B cell (primary cell): ENCODE data around the gene MMP23B. TPM values are rescaled to one million over a fixed set of nuclear protein-coding genes. Genes with fewer than 3 reads are reported as not detected.
A peak's percentile ranks its signal among the peaks of the same experiment; 100 is the strongest.

Experiments
- ATAC-seq: fragments of 200-7000 bp; cut with Tn5 transposase; one replicate; pipeline ENCODE4 v1.10.0; 2021; ENCODE audit warnings: low read depth, mild to moderate bottlenecking, moderate number of reproducible peaks, moderate library complexity
- CTCF ChIA-PET: fragments of 350-600 bp; sonication (Branson Sonifier 250); formaldehyde crosslinking; loops from one replicate; lab custom pipeline; 2021; ENCODE audit warnings: antibody characterized with exemption, inconsistent platforms; lab: Charles Lee
- POLR2A ChIA-PET: fragments of 350-600 bp; sonication (Branson Sonifier 250); formaldehyde crosslinking; loops from one replicate; lab custom pipeline; 2021; ENCODE audit warnings: antibody characterized with exemption; lab: Charles Lee
- DNase-seq: peaks from one replicate; pipeline ENCODE4 v3.0.0; 2013
- H2AFZ ChIP-seq: 2 replicates; pipeline ENCODE4 v1.6.1; 2012; ENCODE audit warnings: mild to moderate bottlenecking, low read depth, low read length; ENCODE audit not compliant: insufficient read depth, poor library complexity, severe bottlenecking
- H3K27ac ChIP-seq, 2 donors: 1 replicate in 1 of 2; 2 replicates in 1 of 2; pipeline ENCODE4 v1.5.1; 2012 to 2013; ENCODE audit warnings: low read length in 2 of 2, mild to moderate bottlenecking in 2 of 2, moderate library complexity in 1 of 2
- H3K27me3 ChIP-seq, 4 experiments: fragments of 200-600 bp in 1 of 4; sonication (generic) in 1 of 4; replicated peaks in 1 of 4; 1 replicate in 2 of 4; 2 replicates in 2 of 4; pipeline versions ENCODE4 v1.6.1 to v1.7.0; 2013 to 2016; ENCODE audit warnings: low read length in 3 of 4, mild to moderate bottlenecking in 2 of 4, mixed read lengths in 1 of 4, moderate library complexity in 1 of 4; ENCODE audit not compliant: insufficient read depth in 4 of 4, control insufficient read depth in 3 of 4; ENCODE audit errors: control extremely low read depth in 1 of 4
- H3K36me3 ChIP-seq, 2 experiments: replicated peaks in 1 of 2; 1 replicate in 1 of 2; 2 replicates in 1 of 2; pipeline versions ENCODE4 v1.6.1 to v1.7.1; 2013; ENCODE audit warnings: low read length in 1 of 2; ENCODE audit not compliant: insufficient read depth in 2 of 2, control insufficient read depth in 1 of 2; ENCODE audit errors: control extremely low read depth in 1 of 2, extremely low read depth in 1 of 2
- H3K4me1 ChIP-seq, 2 donors: fragments of 200-600 bp in 1 of 2; sonication (generic) in 1 of 2; 1 replicate in 1 of 2; 2 replicates in 1 of 2; pipeline versions ENCODE4 v1.5.1 to v1.6.1; 2013 to 2017; ENCODE audit warnings: low read length in 2 of 2; ENCODE audit not compliant: control insufficient read depth in 2 of 2, insufficient read depth in 2 of 2
- H3K4me2 ChIP-seq: replicated peaks from 2 replicates; pipeline ENCODE3; 2012; ENCODE audit warnings: mild to moderate bottlenecking, low read depth, low read length; ENCODE audit not compliant: poor library complexity, severe bottlenecking
- H3K4me3 ChIP-seq, 5 experiments: fragments of 200-600 bp in 1 of 5; sonication (generic) in 1 of 5; 1 replicate in 3 of 5; 2 replicates in 2 of 5; pipeline versions ENCODE4 v1.5.1 to v1.7.0; 2011 to 2016; ENCODE audit warnings: low read length in 4 of 5, mild to moderate bottlenecking in 4 of 5, low read depth in 2 of 5, control low read depth in 1 of 5, moderate library complexity in 1 of 5; ENCODE audit not compliant: insufficient read depth in 1 of 5; ENCODE audit errors: control extremely low read depth in 1 of 5, extremely low read depth in 1 of 5
- H3K79me2 ChIP-seq: fragments of 200-600 bp; sonication (generic); one replicate; pipeline ENCODE4 v1.6.0; 2016; ENCODE audit warnings: low read length; ENCODE audit not compliant: control insufficient read depth, insufficient read depth
- H3K9ac ChIP-seq: fragments of 200-600 bp; sonication (generic); 2 replicates; pipeline ENCODE4 v1.6.1; 2017; ENCODE audit warnings: mild to moderate bottlenecking, low read length, moderate library complexity
- H3K9me3 ChIP-seq, 3 donors: one replicate each; pipeline versions ENCODE4 v1.6.1 to v1.7.1; 2013; ENCODE audit warnings: low read length in 2 of 3; ENCODE audit not compliant: control insufficient read depth in 2 of 3, insufficient read depth in 1 of 3; ENCODE audit errors: control extremely low read depth in 1 of 3
- H4K20me1 ChIP-seq: 2 replicates; pipeline ENCODE4 v1.6.0; 2012; ENCODE audit warnings: mild to moderate bottlenecking, low read length; ENCODE audit not compliant: insufficient read depth, control insufficient read depth, poor library complexity, severe bottlenecking
- H3K27ac Mint-ChIP-seq: one replicate; pipeline ENCODE4 v1.8.0; 2021; ENCODE audit warnings: mixed read lengths
- H3K27me3 Mint-ChIP-seq: one replicate; pipeline ENCODE4 v1.8.0; 2021; ENCODE audit warnings: mixed read lengths
- H3K4me1 Mint-ChIP-seq: one replicate; pipeline ENCODE4 v1.8.0; 2021; ENCODE audit warnings: mixed read lengths
- H3K4me3 Mint-ChIP-seq: one replicate; pipeline ENCODE4 v1.8.0; 2021; ENCODE audit warnings: mixed read lengths
- H3K9me3 Mint-ChIP-seq: one replicate; pipeline ENCODE4 v1.8.0; 2022; ENCODE audit warnings: mixed read lengths; ENCODE audit not compliant: insufficient read depth
- EZH2 ChIP-seq: IDR thresholded peaks from 2 replicates; pipeline ENCODE4 v1.6.1; 2012; ENCODE audit warnings: borderline replicate concordance, low read depth, mild to moderate bottlenecking, moderate library complexity, low read length; ENCODE audit not compliant: insufficient read depth, poor library complexity, severe bottlenecking
- WGBS: methylation state at CpG from one replicate; pipeline ENCODE4 v1.1.5; 2013; ENCODE audit warnings: missing lambda C conversion rate; ENCODE audit not compliant: insufficient coverage; 5-methylcytosine and 5-hydroxymethylcytosine counted together
- intact Hi-C: fragments of 100-400 bp; cut with micrococcal nuclease; formaldehyde crosslinking; loops from one replicate; pipeline ENCODE4 v1.10.0; 2022
- polyA plus RNA-seq: library from polyadenylated mRNA; depleted of rRNA; stranded (reverse); fragments of >200 nt; gene quantifications from 2 replicates; pipeline ENCODE4 v1.2.3, GENCODE V29; 2012
- total RNA-seq, 2 donors: library from RNA; stranded (reverse); fragments of 120-200 nt in 1 of 2; gene quantifications; 1 replicate in 1 of 2; 2 replicates in 1 of 2; pipeline versions ENCODE4 v1.2.3 to v1.2.4, GENCODE V29; 2013 to 2022
- TF ChIP-seq, protein P1 (sequence below): fragments of 200-600 bp; IDR thresholded peaks from one replicate; pipeline ENCODE4 v1.8.0; 2022; ENCODE audit warnings: antibody characterized with exemption, mild to moderate bottlenecking

The MMP23B gene
- total and polyA plus RNA-seq, 2 donors (not counting 1 experiment from before 2014, with no cell fraction given) = 1.0 to 1.7 TPM

- TF ChIP-seq EZH2 = no peak
- TF ChIP-seq, protein P1, sequence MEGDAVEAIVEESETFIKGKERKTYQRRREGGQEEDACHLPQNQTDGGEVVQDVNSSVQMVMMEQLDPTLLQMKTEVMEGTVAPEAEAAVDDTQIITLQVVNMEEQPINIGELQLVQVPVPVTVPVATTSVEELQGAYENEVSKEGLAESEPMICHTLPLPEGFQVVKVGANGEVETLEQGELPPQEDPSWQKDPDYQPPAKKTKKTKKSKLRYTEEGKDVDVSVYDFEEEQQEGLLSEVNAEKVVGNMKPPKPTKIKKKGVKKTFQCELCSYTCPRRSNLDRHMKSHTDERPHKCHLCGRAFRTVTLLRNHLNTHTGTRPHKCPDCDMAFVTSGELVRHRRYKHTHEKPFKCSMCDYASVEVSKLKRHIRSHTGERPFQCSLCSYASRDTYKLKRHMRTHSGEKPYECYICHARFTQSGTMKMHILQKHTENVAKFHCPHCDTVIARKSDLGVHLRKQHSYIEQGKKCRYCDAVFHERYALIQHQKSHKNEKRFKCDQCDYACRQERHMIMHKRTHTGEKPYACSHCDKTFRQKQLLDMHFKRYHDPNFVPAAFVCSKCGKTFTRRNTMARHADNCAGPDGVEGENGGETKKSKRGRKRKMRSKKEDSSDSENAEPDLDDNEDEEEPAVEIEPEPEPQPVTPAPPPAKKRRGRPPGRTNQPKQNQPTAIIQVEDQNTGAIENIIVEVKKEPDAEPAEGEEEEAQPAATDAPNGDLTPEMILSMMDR = no peak
- Histone ChIP-seq H3K36me3 (peaks cover 0 to 5% of the 10 kb centered on the region in 2 experiments), H3K79me2 (peaks cover 31% of the 10 kb centered on the region), H3K4me2 (peak overlapping the region; percentile 98), H3K9ac (peak overlapping the region; percentile 100), H3K27me3 (no peaks in the 10 kb centered on the region), H3K4me3 (peak overlapping the region; percentile 36 to 98 (median 97)), H3K4me1 (peaks cover 20% of the 10 kb centered on the region in 2 donors), H3K9me3 (no peaks in the 10 kb centered on the region), H4K20me1 (peaks cover 18% of the 10 kb centered on the region), H2AFZ (peak overlapping the region; percentile 79), H3K27ac (peak overlapping the region; percentile 34 to 100)
- no peaks in the 10 kb centered on the region for H3K27me3 Mint-ChIP-seq
- DNase-seq (no peak), ATAC-seq (no peak)
- ChIA-PET CTCF (interaction anchor here (2.9 kb wide), 1 partner anchor 15 kb away, joined by 13 read pairs; no protein-coding TSS in a partner anchor), POLR2A (interaction anchor here (0.6 to 2.0 kb wide), 6 partner anchors 11 to 294 kb away, joined by 3 to 19 read pairs (median 5); no protein-coding TSS in a partner anchor)
- peaks cover 26% of the 10 kb centered on the region for H3K4me1 Mint-ChIP-seq
- intact Hi-C loops = loop anchor here (1.0 to 2.0 kb wide), 7 partner anchors 16 to 304 kb away; partner anchors contain the start of genes ATAD3A, AURKAIP1, CCNL2 and GNB1
- no peaks in the 10 kb centered on the region for H3K9me3 Mint-ChIP-seq
- under 1% methylated on average over 23 of the region's 23 CpGs for WGBS
- H3K27ac Mint-ChIP-seq = peak overlapping the region; percentile 92
- peak overlapping the region; percentile 89 for H3K4me3 Mint-ChIP-seq
Measured at GRCh38 chr1:1614954-1615255, 17.1 kb upstream of the MMP23B start.
